HEK293 (cell line): Measurements from ENCODE around the gene CYB561D2.

Experiments
- CTCF ChIP-seq: fragments of 450-650 bp; formaldehyde crosslinking; IDR thresholded peaks from 2 replicates; pipeline ENCODE4 v1.5.1; 2016; ENCODE audit warnings: missing biosample characterization, missing genetic modification characterization
- HOXD13 ChIP-seq: sonication (generic); formaldehyde crosslinking; IDR thresholded peaks from 2 replicates; pipeline ENCODE4 v1.8.0; 2022; ENCODE audit warnings: missing genetic modification reagents, borderline replicate concordance
- IKZF3 ChIP-seq: fragments of 450-650 bp; IDR thresholded peaks from 2 replicates; pipeline ENCODE4 v1.5.0; 2018; ENCODE audit warnings: missing biosample characterization, mild to moderate bottlenecking, missing genetic modification characterization, moderate library complexity
- PRDM1 ChIP-seq: fragments of 450-650 bp; formaldehyde crosslinking; IDR thresholded peaks from 2 replicates; pipeline ENCODE4; 2016; ENCODE audit warnings: missing biosample characterization, missing genetic modification characterization
- REST ChIP-seq: fragments of 450-650 bp; formaldehyde crosslinking; IDR thresholded peaks from 2 replicates; pipeline ENCODE4 v1.5.1; 2016; ENCODE audit warnings: missing biosample characterization, missing genetic modification characterization
- SETDB1 ChIP-seq: IDR thresholded peaks from one replicate; pipeline ENCODE4 v1.6.1; 2017; ENCODE audit warnings: mild to moderate bottlenecking, low read length, moderate library complexity, mixed read lengths; ENCODE audit not compliant: insufficient read length
- SP2 ChIP-seq: fragments of 450-650 bp; formaldehyde crosslinking; IDR thresholded peaks from 2 replicates; pipeline ENCODE4 v1.5.1; 2016; ENCODE audit warnings: missing biosample characterization, missing genetic modification characterization
- TCF7L2 ChIP-seq: IDR thresholded peaks from 2 replicates; pipeline ENCODE4 v1.6.1; 2011; ENCODE audit warnings: low read depth, mild to moderate bottlenecking, inconsistent platforms, low read length, moderate library complexity, borderline replicate concordance
- ZBTB7A ChIP-seq: fragments of 450-650 bp; formaldehyde crosslinking; IDR thresholded peaks from 2 replicates; pipeline ENCODE4 v1.5.1; 2016; ENCODE audit warnings: low read depth, missing biosample characterization, missing genetic modification characterization
- ZFP3 ChIP-seq: fragments of 450-650 bp; formaldehyde crosslinking; IDR thresholded peaks from 2 replicates; pipeline ENCODE4 v1.5.1; 2016; ENCODE audit warnings: low read depth, missing biosample characterization, missing genetic modification characterization
- ZNF114 ChIP-seq: fragments of 450-650 bp; formaldehyde crosslinking; IDR thresholded peaks from 2 replicates; pipeline ENCODE4 v1.5.0; 2017; ENCODE audit warnings: missing biosample characterization, missing genetic modification characterization
- ZNF140 ChIP-seq: fragments of 450-650 bp; formaldehyde crosslinking; IDR thresholded peaks from 2 replicates; pipeline ENCODE4 v1.5.1; 2016; ENCODE audit warnings: missing biosample characterization, missing genetic modification characterization
- ZNF155 ChIP-seq: fragments of 450-650 bp; formaldehyde crosslinking; IDR thresholded peaks from 2 replicates; pipeline ENCODE4 v1.5.1; 2016; ENCODE audit warnings: missing biosample characterization, missing genetic modification characterization
- ZNF221 ChIP-seq: fragments of 450-650 bp; formaldehyde crosslinking; IDR thresholded peaks from 2 replicates; pipeline ENCODE4 v1.5.1; 2017; ENCODE audit warnings: missing biosample characterization, missing genetic modification characterization, borderline replicate concordance
- ZNF24 ChIP-seq: fragments of 450-650 bp; formaldehyde crosslinking; IDR thresholded peaks from 2 replicates; pipeline ENCODE4 v1.5.1; 2016; ENCODE audit warnings: missing biosample characterization, missing genetic modification characterization
- ZNF26 ChIP-seq: fragments of 450-650 bp; formaldehyde crosslinking; IDR thresholded peaks from 2 replicates; pipeline ENCODE4 v1.5.1; 2016; ENCODE audit warnings: missing biosample characterization, missing genetic modification characterization
- ZNF341 ChIP-seq: fragments of 450-650 bp; formaldehyde crosslinking; IDR thresholded peaks from 2 replicates; pipeline ENCODE4; 2016; ENCODE audit warnings: low read depth, missing biosample characterization, missing genetic modification characterization
- ZNF354C ChIP-seq: fragments of 450-650 bp; formaldehyde crosslinking; IDR thresholded peaks from 2 replicates; pipeline ENCODE4 v1.5.1; 2016; ENCODE audit warnings: missing biosample characterization, missing genetic modification characterization, low read depth, borderline replicate concordance
- ZNF473 ChIP-seq: fragments of 450-650 bp; formaldehyde crosslinking; IDR thresholded peaks from 2 replicates; pipeline ENCODE4 v1.5.1; 2017; ENCODE audit warnings: missing biosample characterization, missing genetic modification characterization
- ZNF488 ChIP-seq: fragments of 450-650 bp; formaldehyde crosslinking; IDR thresholded peaks from 2 replicates; pipeline ENCODE4 v1.5.1; 2016; ENCODE audit warnings: missing biosample characterization, missing genetic modification characterization
- ZNF501 ChIP-seq: fragments of 450-650 bp; formaldehyde crosslinking; IDR thresholded peaks from 2 replicates; pipeline ENCODE4 v1.5.1; 2016; ENCODE audit warnings: missing biosample characterization, missing genetic modification characterization
- ZNF544 ChIP-seq: fragments of 450-650 bp; formaldehyde crosslinking; IDR thresholded peaks from 2 replicates; pipeline ENCODE4 v1.5.0; 2017; ENCODE audit warnings: missing biosample characterization, missing genetic modification characterization
- ZNF549 ChIP-seq: fragments of 450-650 bp; IDR thresholded peaks from 2 replicates; pipeline ENCODE4 v1.5.1; 2018; ENCODE audit warnings: missing biosample characterization, missing genetic modification characterization, mild to moderate bottlenecking, inconsistent platforms, moderate library complexity
- ZNF580 ChIP-seq: fragments of 450-650 bp; formaldehyde crosslinking; IDR thresholded peaks from 2 replicates; pipeline ENCODE4 v1.5.1; 2016; ENCODE audit warnings: missing biosample characterization, missing genetic modification characterization
- ZNF585B ChIP-seq: fragments of 450-650 bp; formaldehyde crosslinking; IDR thresholded peaks from 2 replicates; pipeline ENCODE4 v1.5.1; 2016; ENCODE audit warnings: missing biosample characterization, missing genetic modification characterization
- ZNF626 ChIP-seq: fragments of 450-650 bp; sonication (Bioruptor Pico); formaldehyde crosslinking; IDR thresholded peaks from 2 replicates; pipeline ENCODE4 v1.5.1; 2018; ENCODE audit warnings: missing biosample characterization, missing genetic modification characterization, inconsistent platforms
- ZNF660 ChIP-seq: fragments of 450-650 bp; IDR thresholded peaks from 2 replicates; pipeline ENCODE4 v1.5.1; 2018; ENCODE audit warnings: missing biosample characterization, mild to moderate bottlenecking, missing genetic modification characterization
- ZNF677 ChIP-seq: fragments of 450-650 bp; IDR thresholded peaks from 2 replicates; pipeline ENCODE4 v1.5.0; 2018; ENCODE audit warnings: missing biosample characterization, mild to moderate bottlenecking, missing genetic modification characterization, moderate library complexity
- ZNF707 ChIP-seq: fragments of 450-650 bp; formaldehyde crosslinking; IDR thresholded peaks from 2 replicates; pipeline ENCODE4 v1.5.1; 2016; ENCODE audit warnings: missing biosample characterization, missing genetic modification characterization
- ZNF76 ChIP-seq: fragments of 450-650 bp; formaldehyde crosslinking; IDR thresholded peaks from 2 replicates; pipeline ENCODE4; 2016; ENCODE audit warnings: low read depth, missing biosample characterization, missing genetic modification characterization, borderline replicate concordance
- ZNF791 ChIP-seq: fragments of 450-650 bp; formaldehyde crosslinking; IDR thresholded peaks from 2 replicates; pipeline ENCODE4 v1.5.1; 2016; ENCODE audit warnings: missing biosample characterization, missing genetic modification characterization
- ZNF792 ChIP-seq: fragments of 450-650 bp; formaldehyde crosslinking; IDR thresholded peaks from 2 replicates; pipeline ENCODE4 v1.5.1; 2016; ENCODE audit warnings: missing biosample characterization, missing genetic modification characterization
- ZNF837 ChIP-seq: fragments of 450-650 bp; formaldehyde crosslinking; IDR thresholded peaks from 2 replicates; pipeline ENCODE4 v1.5.1; 2016; ENCODE audit warnings: missing biosample characterization, missing genetic modification characterization
- ZNF843 ChIP-seq: fragments of 450-650 bp; formaldehyde crosslinking; IDR thresholded peaks from 2 replicates; pipeline ENCODE4 v1.5.1; 2016; ENCODE audit warnings: missing biosample characterization, missing genetic modification characterization
- ZSCAN16 ChIP-seq: fragments of 450-650 bp; formaldehyde crosslinking; IDR thresholded peaks from 2 replicates; pipeline ENCODE4 v1.5.1; 2016; ENCODE audit warnings: missing biosample characterization, missing genetic modification characterization
- ZSCAN30 ChIP-seq: fragments of 450-650 bp; IDR thresholded peaks from 2 replicates; pipeline ENCODE4 v1.5.1; 2018; ENCODE audit warnings: missing biosample characterization, mild to moderate bottlenecking, missing genetic modification characterization, moderate library complexity

Gene CYB561D2

GRCh38 chr3:50316657-50317242, 33.9 kb upstream of the CYB561D2 start (continued):
- TF ChIP-seq ZNF221 (tag by site-specific recombination): no peak
- TF ChIP-seq ZNF501 (tag by site-specific recombination): no peak
- no peak for TF ChIP-seq ZNF792 (tag by site-specific recombination)
- no peak for TF ChIP-seq ZSCAN16
- no peak for TF ChIP-seq ZNF707 (tag by site-specific recombination)
- TF ChIP-seq SETDB1: no peak
- TF ChIP-seq ZFP3 (tag by site-specific recombination): no peak
- TF ChIP-seq ZNF341 (tag by site-specific recombination): 0 out of 2 replicates have a peak, but pooled peaks have one; percentile 14
- TF ChIP-seq ZNF549 (tag by site-specific recombination): no peak
- TF ChIP-seq ZNF26: no peak
- TF ChIP-seq ZBTB7A (tag by site-specific recombination): no peak
- no peak for TF ChIP-seq ZNF24 (tag by site-specific recombination)
- TF ChIP-seq ZNF791 (tag by site-specific recombination): no peak
- peak; percentile 55 for TF ChIP-seq SP2 (tag by site-specific recombination)
- TF ChIP-seq PRDM1 (tag by site-specific recombination): no peak
- no peak for TF ChIP-seq ZNF837
- TF ChIP-seq IKZF3 (tag by site-specific recombination): no peak
- no peak for TF ChIP-seq HOXD13 (CRISPR knock-in tag)
- no peak for TF ChIP-seq ZNF544 (tag by site-specific recombination)
- no peak for TF ChIP-seq ZNF76 (tag by site-specific recombination)
- TF ChIP-seq ZNF473 (tag by site-specific recombination): no peak
- TF ChIP-seq ZNF626 (tag by site-specific recombination): no peak
- no peak for TF ChIP-seq CTCF (tag by site-specific recombination)
- no peak for TF ChIP-seq ZNF580
- no peak for TF ChIP-seq ZNF354C (tag by site-specific recombination)
- TF ChIP-seq ZNF140 (tag by site-specific recombination): no peak
- no peak for TF ChIP-seq ZSCAN30 (tag by site-specific recombination)
- TF ChIP-seq REST: no peak
- no peak for TF ChIP-seq ZNF488 (tag by site-specific recombination)
- TF ChIP-seq ZNF114: no peak
- TF ChIP-seq ZNF155 (tag by site-specific recombination): no peak
- TF ChIP-seq ZNF585B (tag by site-specific recombination): no peak
- TF ChIP-seq ZNF677 (tag by site-specific recombination): no peak
- TF ChIP-seq ZNF843 (tag by site-specific recombination): no peak
- TF ChIP-seq ZNF660 (tag by site-specific recombination): no peak
- no peak for TF ChIP-seq TCF7L2
